ENCODE data around the gene COL9A2. TPM values are rescaled to one million over a fixed set of nuclear protein-coding genes. Genes with fewer than 3 reads are reported as not detected.

COL9A2 gene
- total RNA-seq, 1 experiment from 2014 or later = 3.0 TPM

DNA sequence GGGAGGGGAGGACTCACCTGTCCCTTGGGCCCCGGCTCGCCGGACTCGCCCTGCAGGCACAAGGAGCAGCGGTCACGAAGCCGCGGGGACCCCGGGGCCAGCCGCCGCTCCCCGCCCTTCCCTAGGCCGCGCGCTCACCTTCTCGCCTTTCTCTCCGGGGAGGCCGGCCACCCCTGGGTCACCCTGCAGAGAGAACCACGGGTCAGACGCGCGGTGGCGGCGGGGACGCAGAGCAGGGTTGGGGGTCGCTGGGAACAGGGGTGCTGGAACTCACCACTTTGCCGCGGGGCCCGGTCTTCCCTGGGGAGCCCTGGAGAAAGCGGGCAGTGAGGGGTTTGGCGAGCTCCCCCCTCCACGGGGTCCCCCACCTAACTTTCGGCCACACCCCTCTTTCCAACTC lies 13.3 kb downstream of the COL9A2 start:
- intact Hi-C loops (cut with micrococcal nuclease; ENCODE audit: unreplicated experiment) = no loop called here
- TF ChIP-seq, protein P1, sequence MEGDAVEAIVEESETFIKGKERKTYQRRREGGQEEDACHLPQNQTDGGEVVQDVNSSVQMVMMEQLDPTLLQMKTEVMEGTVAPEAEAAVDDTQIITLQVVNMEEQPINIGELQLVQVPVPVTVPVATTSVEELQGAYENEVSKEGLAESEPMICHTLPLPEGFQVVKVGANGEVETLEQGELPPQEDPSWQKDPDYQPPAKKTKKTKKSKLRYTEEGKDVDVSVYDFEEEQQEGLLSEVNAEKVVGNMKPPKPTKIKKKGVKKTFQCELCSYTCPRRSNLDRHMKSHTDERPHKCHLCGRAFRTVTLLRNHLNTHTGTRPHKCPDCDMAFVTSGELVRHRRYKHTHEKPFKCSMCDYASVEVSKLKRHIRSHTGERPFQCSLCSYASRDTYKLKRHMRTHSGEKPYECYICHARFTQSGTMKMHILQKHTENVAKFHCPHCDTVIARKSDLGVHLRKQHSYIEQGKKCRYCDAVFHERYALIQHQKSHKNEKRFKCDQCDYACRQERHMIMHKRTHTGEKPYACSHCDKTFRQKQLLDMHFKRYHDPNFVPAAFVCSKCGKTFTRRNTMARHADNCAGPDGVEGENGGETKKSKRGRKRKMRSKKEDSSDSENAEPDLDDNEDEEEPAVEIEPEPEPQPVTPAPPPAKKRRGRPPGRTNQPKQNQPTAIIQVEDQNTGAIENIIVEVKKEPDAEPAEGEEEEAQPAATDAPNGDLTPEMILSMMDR (IDR thresholded peaks at IDR 0.05; ENCODE audit: unreplicated experiment) = no peak

DNA sequence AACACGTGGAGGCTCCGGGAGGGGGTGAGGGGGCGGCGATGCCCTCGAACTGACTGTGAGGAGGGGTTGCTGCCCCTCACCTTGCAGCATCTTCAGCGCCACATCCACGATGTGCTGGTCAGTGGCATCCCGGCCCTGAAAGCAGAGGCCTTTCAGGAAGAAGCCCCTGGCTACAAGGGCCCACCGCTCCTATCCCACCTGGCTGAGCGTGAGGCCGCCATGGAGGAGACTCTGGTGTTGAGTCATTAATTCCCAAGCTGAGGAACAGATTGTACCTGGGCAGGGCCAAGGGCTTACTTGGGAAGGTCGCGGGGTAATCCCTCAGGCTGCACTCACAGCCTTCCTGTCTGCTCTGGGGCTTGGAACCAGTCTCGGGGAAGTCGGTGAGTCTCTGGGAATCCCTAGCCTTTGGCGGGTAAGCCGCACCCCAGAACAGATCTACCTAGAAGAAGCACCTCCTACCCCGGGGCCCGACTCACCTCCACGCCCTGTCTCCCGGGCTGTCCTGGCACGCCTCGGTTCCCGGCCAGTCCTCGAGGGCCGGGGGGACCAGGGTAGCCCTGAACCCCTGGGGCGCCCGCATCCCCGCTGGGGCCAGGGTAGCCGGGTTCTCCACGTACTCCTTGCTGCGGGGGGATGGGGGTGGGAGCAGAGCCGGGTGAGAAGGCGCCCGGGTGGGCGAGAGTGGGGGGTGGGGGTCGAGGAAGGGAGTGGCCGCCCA lies 13.9 kb downstream of the COL9A2 start:
- Mint-ChIP-seq H3K9me3 (ENCODE audit: low read depth, unreplicated experiment) (no peaks in the 10 kb centered on the region), H3K4me1 (ENCODE audit: low read depth, unreplicated experiment) (peaks cover 7% of the 10 kb centered on the region), H3K36me3 (ENCODE audit: insufficient read depth, unreplicated experiment) (no peaks in the 10 kb centered on the region), H3K27me3 (ENCODE audit: unreplicated experiment) (no peaks in the 10 kb centered on the region), H3K4me3 (ENCODE audit: low read depth, unreplicated experiment) (no peak overlapping the region), H3K27ac (ENCODE audit: unreplicated experiment) (no peak overlapping the region)
- intact Hi-C loops (cut with micrococcal nuclease; ENCODE audit: unreplicated experiment) = no loop called here
- CTCF ChIA-PET = no interaction called here
- no TSS peak for BruUV-seq (replicated peaks)
- TF ChIP-seq, protein P1 (IDR thresholded peaks at IDR 0.05; ENCODE audit: unreplicated experiment) = no peak
- DNase-seq = no peak

More for the DNA sequence above, 13.3 kb downstream of the COL9A2 start:
- H3K9me3 Mint-ChIP-seq (ENCODE audit: low read depth, unreplicated experiment) = no peaks in the 10 kb centered on the region
- CTCF ChIA-PET = no interaction called here
- no peaks in the 10 kb centered on the region for H3K36me3 Mint-ChIP-seq (ENCODE audit: insufficient read depth, unreplicated experiment)
- no peaks in the 10 kb centered on the region for H3K27me3 Mint-ChIP-seq (ENCODE audit: unreplicated experiment)
- peaks cover 7% of the 10 kb centered on the region for H3K4me1 Mint-ChIP-seq (ENCODE audit: low read depth, unreplicated experiment)
- no peak overlapping the region for H3K27ac Mint-ChIP-seq (ENCODE audit: unreplicated experiment)
- H3K4me3 Mint-ChIP-seq (ENCODE audit: low read depth, unreplicated experiment) = no peak overlapping the region
- no peak for DNase-seq
- no TSS peak for BruUV-seq (replicated peaks)

DNA sequence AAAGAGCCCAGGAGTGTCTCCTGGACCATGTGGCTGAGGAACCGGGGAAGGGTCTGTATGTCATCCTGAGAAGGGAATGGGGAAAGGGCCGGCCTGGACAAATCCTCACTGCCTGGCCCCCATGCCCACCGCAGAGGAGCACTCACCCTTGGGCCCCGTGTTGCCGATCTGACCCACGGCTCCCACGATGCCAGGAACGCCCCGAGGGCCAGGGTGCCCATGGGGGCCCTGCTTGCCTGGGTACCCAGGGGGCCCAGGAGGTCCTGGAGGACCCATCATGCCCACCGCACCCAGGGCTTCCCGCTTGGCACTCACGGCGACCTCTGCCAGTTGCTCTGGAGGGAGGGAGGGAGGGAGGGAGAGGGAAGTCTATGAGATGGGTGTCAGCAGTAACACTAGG lies 14.6 kb downstream of the COL9A2 start:
- Mint-ChIP-seq H3K4me3 (ENCODE audit: low read depth, unreplicated experiment) (no peak overlapping the region), H3K27me3 (ENCODE audit: unreplicated experiment) (no peaks in the 10 kb centered on the region), H3K36me3 (ENCODE audit: insufficient read depth, unreplicated experiment) (no peaks in the 10 kb centered on the region), H3K27ac (ENCODE audit: unreplicated experiment) (no peak overlapping the region), H3K9me3 (ENCODE audit: low read depth, unreplicated experiment) (no peaks in the 10 kb centered on the region), H3K4me1 (ENCODE audit: low read depth, unreplicated experiment) (peaks cover 7% of the 10 kb centered on the region)
- intact Hi-C loops (cut with micrococcal nuclease; ENCODE audit: unreplicated experiment) = no loop called here
- CTCF ChIA-PET = no interaction called here
- BruUV-seq (replicated peaks) = no TSS peak
- no peak for DNase-seq
- TF ChIP-seq, protein P1 (IDR thresholded peaks at IDR 0.05; ENCODE audit: unreplicated experiment) = no peak

- H3K27me3 Mint-ChIP-seq (ENCODE audit: unreplicated experiment) = no peaks in the 10 kb centered on the region
- intact Hi-C loops (cut with micrococcal nuclease; ENCODE audit: unreplicated experiment) = no loop called here
- no peak for DNase-seq
- H3K4me3 Mint-ChIP-seq (ENCODE audit: low read depth, unreplicated experiment) = no peak overlapping the region
- no peaks in the 10 kb centered on the region for H3K36me3 Mint-ChIP-seq (ENCODE audit: insufficient read depth, unreplicated experiment)
- H3K9me3 Mint-ChIP-seq (ENCODE audit: low read depth, unreplicated experiment) = no peaks in the 10 kb centered on the region
- no TSS peak for BruUV-seq (replicated peaks)
- H3K4me1 Mint-ChIP-seq (ENCODE audit: low read depth, unreplicated experiment) = peaks cover 7% of the 10 kb centered on the region
- no peak overlapping the region for H3K27ac Mint-ChIP-seq (ENCODE audit: unreplicated experiment)
- TF ChIP-seq, protein P1 (IDR thresholded peaks at IDR 0.05; ENCODE audit: unreplicated experiment) = no peak
- CTCF ChIA-PET = no interaction called here
Measured at GRCh38 chr1:40301541-40302299, 15.4 kb downstream of the COL9A2 start.
